Measurements from ENCODE around the gene PTPRE.

DNA sequence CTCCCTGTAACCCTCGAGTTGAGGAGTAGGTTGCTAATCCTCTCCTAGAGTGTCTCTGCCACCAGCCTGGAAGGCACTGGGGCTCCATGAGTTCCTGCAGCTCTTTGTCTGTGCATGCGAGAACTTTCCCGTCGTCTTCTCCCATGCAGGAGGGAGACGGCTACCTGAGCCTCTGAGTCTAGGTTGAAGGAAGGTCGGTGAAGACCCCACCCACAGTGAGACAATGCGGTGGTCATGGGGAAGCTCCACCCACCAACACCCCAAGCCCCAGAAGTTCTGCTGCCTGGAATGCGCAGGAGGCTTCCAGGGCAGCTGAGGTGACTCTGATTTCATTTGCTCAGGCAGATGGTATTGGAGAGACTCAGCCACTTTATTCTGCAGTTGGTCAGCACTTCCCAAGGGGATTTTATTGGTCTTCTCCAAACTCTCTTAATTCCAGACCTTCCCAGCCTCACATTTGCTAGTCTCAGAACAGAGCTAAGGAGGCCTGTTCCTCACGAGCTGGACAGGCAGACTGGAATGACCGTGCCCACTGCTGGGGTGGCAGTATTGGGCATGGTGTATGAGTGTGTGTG lies 36.5 kb downstream of the PTPRE start:
- no peak for TF ChIP-seq POLR2A (IDR thresholded peaks at IDR 0.05)
- TF ChIP-seq, protein P1, sequence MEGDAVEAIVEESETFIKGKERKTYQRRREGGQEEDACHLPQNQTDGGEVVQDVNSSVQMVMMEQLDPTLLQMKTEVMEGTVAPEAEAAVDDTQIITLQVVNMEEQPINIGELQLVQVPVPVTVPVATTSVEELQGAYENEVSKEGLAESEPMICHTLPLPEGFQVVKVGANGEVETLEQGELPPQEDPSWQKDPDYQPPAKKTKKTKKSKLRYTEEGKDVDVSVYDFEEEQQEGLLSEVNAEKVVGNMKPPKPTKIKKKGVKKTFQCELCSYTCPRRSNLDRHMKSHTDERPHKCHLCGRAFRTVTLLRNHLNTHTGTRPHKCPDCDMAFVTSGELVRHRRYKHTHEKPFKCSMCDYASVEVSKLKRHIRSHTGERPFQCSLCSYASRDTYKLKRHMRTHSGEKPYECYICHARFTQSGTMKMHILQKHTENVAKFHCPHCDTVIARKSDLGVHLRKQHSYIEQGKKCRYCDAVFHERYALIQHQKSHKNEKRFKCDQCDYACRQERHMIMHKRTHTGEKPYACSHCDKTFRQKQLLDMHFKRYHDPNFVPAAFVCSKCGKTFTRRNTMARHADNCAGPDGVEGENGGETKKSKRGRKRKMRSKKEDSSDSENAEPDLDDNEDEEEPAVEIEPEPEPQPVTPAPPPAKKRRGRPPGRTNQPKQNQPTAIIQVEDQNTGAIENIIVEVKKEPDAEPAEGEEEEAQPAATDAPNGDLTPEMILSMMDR (IDR thresholded peaks at IDR 0.05): no peak
- TF ChIP-seq POLR2AphosphoS5 (IDR thresholded peaks at IDR 0.05): no peak

Measured in upper lobe of left lung (tissue), 4 donors.